GM19397 (cell line): Measurements from ENCODE around the gene LITAF.
A peak's percentile ranks its signal among the peaks of the same experiment; 100 is the strongest.

Experiments
- ATAC-seq: cut with Tn5 transposase; IDR thresholded peaks from one replicate; pipeline ENCODE4 v1.9.1; 2021; ENCODE audit warnings: mild to moderate bottlenecking, moderate library complexity; ENCODE audit not compliant: unreplicated experiment

LITAF gene

DNA sequence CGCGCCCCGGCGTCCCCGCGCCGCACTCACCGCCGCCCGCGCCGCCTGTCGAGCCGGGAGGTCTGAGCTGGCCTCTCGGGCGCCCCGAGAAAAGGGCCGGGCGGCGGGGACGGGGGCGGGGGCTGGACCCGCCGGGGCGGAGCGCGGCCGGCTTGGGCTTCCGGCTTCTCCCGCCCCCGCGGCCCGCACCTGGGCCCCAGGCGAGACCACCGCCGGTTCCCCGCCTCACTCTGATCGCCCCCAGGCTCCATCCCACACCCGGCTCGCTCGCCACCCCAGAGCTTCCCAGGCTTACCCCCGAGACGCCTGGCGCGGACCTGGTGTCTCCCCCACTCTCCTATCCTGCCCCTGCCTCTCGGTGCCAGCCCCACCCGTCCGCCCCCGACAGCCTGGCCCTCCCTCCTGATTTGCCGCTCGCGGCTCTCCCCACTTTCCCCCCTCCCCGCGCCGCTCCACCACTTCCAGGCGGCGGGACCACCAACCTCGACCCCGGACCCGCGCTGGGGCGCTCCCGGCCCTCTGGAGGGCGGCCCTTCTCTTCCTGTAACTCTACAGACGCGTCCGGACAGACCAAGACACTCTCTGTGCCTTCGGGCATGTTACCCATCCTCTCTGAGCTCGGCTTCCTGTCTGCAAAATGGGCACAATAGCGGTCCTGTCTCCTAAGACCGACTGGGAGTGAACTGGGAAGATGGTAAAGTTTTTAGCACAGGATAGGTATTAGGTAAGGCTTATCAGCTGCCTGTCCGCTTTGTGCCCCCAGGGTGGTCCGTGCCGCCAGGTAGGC lies at the start of gene LITAF:
Gene LITAF, minus strand, starts transcription at position 64 of the 787 bp plus-strand sequence. CDS start 30,189 bp downstream, outside the sequence.
- ATAC-seq, result peak; percentile 63

DNA sequence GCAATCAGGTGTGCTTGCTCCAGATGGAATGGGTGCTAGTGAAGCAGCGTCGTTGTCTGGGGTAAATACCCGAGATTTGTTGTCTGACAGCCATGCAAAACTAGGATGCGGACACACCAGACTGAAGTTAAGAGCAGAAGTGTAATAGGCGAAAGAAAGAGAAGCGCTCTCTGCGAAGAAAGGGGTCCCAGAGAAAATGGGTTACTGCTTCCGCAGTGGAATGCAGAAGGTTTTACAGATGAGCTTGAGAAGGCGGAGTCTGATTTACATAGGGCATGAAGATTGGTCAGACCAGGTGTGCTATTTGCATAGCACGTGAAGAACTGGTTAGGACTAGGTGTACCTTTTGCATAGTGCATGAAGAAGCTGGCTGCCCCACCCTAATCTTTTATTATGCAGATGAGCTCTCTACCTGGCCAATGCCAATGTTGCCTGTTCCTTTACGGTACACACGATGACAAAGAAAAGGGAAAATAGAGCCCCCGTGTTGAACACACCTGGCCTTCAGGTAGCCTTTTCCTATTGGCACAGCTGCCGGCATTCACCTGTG lies 49.5 kb upstream of the LITAF start:
- ATAC-seq, result no peak

DNA sequence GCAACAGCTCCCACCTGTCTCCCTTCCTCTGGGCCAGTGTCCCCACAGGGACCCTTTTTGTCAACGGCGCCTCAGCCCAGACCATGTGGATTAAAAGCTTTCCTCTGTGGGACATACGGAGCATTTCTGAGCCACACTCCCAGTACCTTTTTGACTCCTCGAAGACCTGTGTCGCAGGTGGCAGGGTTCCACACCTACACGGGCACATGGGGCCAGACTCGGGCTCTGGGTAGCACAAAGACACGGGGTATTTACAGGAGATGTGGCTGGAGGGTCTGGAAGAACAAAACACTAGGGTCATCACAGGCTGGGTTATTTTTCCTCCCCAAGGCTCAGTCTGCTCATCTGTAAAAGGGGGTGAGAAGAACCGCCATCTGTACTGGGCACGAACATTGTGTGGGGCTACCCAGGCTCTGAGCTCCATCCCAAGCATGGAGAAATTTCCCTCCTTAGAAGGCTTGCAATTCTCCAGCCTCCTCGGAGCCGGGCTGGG lies 49.0 kb upstream of the LITAF start:
- ATAC-seq, result no peak

DNA sequence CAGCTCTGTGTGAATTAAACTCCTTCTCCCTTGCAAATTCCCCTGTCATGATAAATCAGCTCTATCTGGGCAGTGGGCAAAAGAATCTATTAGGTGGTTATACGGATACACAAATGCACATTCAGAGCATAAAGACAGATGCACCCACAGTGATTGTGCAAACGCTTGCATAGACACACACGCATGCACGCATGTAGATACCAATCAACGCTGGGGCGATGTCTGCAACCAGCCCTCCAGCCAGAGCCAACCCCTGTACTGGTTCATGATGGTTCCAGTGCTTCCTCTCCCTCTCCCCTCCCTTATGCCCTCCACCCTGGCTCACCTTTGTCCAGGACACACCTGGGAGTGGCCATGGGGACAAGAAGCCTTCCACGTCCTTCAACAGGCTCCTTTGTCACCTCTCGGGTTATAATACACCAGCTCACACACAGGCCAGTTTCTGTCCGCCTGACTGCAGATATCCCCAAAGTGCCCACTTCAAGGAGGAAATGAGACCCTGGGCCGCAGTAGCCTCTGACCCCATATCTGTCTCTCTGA lies 48.5 kb upstream of the LITAF start:
- no peak for ATAC-seq

DNA sequence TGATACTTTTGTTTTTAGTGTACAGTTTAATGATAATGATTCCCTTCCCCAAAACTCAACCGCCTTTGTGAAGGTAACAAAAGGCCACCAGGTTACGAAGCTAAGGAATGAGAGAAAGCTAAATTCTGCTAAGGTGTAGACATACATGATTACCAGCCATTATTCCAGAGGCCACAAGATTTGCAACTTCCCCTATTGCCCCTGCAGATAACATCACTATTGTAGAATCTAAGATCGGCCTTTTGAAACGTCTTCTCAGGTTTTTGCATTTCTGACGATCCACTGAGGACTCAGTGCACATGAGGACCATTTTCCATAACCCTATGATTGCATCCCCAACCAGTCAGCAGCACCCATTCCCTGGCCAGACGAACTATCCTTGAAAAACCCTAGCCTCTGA lies 47.6 kb upstream of the LITAF start:
- ATAC-seq, result no peak

DNA sequence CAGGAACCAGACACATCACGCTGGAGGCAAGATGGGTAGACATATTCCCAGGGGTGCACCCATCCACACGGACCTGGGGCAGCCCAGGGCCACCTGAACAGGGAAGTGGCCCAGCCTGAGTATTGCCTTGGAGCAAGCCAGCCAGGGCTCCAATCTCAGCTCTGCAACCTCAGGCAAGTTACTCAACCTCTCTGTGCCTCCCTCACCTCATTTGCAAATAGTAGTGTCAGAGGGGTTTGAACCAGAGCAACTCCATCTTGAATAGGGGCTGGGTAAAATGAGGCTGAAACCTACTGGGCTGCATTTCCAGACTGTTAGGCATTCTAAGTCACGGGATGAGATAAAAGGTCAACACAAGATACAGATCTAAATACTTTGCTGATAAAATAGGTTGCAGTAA lies 46.4 kb upstream of the LITAF start:
- no peak for ATAC-seq

DNA sequence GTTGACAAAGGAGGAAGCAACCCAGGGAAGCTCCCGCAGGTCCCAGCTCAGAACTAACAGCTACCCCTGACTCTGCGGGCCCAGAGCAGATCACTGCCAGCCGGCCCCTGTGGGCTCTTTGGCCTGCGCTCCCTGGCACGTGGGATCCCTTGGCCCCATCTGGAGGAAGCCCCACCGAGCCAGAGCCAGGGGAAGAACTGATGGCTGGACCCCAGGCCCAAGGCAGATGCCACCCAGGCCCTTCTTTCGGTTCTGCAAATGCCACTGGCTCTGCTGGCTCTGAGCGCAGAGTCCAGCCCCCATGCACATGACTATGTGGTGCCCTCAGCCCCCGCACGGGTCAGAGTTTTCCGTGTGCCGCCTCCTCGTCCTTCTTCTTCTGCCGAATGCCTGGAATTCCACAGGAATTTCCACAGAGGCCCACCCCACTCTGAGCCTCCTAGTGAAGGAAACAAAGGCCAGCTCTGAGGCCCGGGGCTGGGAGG lies 45.8 kb upstream of the LITAF start:
- no peak for ATAC-seq

DNA sequence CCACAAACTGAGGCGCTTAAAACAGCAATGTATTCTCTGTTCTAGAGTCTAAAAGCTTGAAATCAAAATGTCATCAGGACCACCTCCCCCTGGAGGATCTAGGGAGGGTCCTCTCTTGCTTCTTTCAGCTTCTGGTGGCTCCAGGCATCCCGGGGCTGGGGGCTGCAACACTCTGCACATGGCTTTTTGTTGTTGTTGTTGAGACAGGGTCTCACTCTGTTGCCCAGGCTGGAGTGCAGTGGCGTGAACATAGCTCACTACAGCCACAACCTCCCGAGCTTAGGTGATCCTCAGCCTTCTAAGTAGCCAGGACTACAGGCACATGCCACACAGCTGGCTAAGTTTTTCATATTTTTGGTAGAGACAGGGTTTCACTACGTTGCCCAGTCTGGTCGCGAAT lies 44.5 kb upstream of the LITAF start:
- ATAC-seq, result no peak

DNA sequence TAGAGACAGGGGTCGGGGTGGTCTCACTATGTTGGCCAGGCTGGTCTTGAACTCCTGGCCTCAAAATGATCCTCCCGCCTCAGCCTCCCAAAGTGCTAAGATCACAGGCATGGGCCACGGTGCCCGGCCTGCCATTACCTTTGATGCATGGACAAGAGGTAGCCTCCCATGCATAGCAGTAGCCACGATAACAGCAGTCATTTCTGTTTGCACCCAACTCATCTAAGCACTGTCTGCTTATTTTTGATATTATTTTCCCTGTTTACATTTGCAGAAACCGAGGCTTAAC lies 44.0 kb upstream of the LITAF start:
- no peak for ATAC-seq

DNA sequence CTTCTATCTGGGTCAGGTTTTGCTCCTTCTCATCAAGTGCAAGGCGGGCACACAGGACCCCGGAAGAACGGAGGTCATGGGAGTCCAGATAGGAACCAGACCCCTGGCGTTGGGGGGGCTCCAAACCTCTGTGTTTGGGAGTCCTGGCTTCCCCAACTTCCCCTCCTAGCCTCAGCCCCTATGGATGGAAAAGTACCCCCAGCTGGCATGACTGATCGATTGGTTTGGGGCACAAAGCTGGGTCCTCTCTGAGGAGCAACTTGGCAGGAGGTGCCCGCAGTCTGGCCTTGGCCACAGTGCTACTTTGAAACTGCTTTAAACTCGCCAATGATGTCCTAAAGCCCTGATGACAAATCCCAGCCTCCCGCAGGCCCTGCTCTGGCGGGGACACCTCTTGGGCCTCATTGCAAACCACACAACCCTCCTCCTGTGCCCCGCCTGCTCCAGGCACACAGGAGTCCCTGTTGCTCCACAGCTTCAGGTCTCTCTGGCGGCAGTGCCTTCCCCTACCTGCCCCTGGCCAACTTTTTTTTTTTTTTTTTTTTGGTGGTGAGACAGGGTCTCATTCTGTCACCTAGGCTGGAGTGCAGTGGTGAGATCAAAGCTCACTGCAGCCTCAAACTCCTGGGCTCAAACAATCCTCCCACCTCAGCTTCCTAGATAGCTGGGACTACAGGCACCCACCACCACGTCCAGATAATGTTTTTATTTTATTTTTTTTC lies 43.5 kb upstream of the LITAF start:
- ATAC-seq, result no peak

DNA sequence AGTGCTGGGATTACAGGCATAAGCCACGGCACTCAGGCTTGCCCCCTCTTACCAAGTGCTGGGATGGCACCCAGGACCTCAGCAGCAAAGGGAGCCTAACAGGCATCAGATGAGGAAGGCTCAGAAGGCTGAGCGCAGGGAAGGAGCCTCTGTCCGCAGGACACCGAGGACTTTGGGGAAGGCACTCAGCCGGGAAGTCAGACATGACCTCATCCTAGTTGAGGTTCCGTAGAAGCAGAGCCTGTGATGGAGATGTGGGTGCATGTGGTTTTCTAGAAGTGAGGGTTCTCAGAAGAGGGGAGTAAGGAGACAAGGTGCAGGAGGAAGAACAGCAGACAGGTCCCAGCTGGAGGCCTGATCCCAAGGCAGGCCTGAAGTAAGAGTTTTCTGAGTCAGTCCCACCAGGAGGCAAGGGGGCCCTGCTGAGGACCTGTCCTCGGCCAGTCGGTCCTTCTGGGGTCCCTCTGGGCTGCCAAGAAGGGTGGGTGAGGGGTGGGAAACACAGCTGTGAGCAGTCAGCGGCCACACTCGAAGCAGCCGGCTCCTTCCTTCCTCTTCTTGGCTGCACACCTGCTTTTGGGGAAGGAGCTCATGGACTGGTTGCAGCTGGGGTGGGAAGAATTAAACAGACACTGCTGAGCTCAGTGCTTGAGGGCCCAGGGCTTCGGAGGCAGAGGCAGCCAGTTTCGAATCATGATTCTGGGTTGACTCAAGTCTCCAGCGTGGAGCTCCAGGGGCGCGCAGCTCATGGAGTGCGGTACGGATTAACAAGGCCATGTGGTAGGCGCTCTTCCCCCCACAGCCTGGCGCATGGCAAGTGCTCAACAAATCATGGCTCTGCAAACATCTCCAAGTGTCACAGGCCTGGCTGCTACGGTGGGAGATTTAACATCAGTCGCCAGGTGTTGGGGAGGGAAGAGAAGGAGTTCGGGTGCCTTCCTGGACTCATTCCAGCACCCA lies 42.6 kb upstream of the LITAF start:
- no peak for ATAC-seq

DNA sequence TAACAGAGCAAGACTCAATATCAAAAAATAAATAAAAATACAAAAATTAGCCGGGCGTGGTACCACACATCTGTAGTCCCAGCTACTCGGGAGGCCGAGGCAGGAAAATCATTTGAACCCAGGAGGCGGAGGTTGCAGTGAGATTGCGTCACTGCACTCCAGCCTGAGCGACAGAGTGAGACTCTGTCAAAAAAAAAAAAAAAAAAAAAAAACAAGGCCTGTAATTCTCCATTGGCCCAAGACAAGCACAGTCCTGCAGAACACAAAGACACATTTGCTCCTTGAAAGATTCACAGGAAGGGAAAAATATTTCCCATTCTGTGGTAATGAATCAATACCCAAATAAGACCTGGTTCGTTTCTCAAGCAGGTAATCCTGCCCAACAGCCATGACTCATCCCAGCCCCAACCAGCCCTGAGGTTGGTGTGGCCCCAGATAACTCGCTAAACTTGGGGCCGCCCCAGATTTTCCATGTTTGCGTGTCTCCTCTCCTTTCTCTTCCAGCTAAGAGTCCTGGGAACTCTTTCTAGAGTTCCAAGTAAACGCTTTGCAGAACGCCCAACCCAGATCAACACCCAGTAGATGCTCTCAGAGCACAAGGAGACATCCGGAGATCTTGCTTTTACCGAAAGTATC lies 41.2 kb upstream of the LITAF start:
- ATAC-seq, result no peak

DNA sequence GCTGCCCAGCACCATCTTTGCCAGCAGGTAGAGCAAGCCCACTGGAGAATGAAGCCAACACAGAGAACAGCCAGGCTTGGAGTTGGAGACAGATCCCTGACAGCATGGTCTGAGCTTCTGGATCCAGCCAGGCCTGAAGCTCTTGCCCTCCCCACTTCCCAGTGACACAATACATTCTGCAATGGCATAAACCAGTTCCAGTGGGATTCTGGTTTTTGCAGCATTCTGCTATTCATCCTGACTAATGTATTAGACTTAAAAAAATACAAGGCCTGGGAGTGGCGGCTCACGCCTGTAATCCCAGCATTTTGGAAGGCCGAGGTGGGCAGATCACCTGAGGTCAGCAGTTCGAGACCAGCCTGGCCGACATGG lies 40.6 kb upstream of the LITAF start:
- no peak for ATAC-seq

DNA sequence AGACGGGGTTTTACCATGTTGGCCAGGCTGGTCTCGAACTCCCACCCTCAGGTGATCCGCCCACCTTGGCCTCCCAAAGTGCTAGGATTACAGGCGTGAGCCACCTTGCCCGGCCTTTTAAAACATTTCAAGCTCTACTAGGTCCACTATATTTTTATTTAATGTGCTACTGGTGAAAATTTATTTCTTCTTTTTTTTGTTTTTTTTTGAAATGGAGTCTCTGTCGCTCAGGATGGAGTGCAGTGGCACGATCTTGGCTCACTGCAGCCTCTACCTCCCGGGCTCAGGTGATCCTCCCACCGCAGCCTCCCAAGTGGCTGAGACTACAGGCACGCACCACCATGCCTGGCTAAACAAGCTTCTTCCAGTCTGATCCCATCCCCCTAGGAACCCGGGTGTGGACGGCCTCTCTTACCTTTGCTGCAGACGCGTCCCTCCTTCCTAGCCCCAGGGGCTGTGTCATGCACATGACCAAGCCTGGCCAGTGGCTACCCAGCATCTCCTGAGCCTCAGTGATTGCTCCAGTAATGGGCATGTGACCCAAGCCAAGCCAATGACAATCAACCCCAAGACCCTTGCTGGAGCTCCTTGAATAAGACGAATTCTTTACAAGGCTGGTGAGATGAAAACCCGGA lies 40.1 kb upstream of the LITAF start:
- no peak for ATAC-seq

DNA sequence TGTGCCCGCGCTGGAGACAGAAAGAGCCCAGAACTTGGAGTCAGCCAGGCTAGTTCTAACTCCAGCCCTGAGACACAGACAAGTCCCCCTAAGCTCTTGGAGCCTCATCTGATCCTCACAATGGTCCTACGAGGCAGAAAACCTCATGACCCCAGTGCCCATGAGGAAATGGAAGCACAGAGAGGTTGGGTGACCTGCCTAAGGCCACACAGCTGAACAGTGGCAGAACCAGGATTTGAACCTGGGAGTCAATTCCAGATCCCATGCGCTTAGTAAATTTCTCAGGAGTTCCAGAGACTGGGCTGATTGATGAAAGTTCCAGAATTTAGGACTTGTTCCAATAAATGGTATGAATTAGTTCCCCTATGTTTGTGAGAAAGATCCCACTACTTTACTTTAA lies 39.0 kb upstream of the LITAF start:
- ATAC-seq, result no peak

DNA sequence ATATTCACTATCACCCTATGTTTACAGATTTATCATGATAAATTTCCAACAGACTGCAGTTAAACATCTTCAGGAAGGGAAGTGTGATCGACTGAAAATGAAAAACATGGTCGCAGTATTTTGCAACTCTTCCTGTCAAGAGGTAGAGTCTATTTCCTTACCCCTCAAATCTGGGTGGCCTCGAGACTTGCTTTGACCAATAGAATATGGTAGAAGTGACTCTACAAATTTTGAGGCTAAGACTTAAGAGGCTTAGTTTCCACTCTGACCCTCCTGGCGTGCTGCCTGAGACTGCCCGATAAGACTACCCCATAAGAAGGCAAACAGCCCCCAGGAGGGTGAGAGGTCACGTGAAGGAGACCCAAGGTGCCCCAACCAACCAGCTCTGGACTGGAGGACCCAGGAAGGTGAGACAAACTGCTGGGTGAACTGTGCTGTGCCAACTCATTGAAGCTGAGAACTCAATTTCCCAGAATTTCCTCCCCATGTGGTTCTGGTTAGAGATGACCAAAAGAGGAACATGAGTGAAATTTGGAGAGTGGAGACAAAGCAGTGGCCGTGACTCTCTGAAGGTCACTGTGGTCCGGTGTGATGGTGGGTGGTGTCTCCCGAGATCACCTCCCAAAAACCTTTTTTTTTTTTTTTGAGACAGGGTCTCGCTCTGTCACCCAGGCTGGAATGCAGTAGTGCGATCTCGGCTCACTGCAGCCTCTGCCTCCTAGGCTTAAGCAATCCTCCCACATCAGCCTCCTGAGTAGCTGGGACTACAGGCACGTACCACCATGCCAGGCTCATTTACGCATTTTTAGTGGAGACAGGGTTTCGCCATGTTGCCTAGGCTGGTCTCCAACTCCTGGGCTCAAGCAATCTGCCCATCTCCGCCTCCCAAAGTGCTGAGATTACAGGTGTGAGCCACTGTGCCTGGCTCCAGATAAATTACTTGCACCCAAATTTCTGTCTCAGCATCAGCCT lies 38.2 kb upstream of the LITAF start:
- no peak for ATAC-seq

DNA sequence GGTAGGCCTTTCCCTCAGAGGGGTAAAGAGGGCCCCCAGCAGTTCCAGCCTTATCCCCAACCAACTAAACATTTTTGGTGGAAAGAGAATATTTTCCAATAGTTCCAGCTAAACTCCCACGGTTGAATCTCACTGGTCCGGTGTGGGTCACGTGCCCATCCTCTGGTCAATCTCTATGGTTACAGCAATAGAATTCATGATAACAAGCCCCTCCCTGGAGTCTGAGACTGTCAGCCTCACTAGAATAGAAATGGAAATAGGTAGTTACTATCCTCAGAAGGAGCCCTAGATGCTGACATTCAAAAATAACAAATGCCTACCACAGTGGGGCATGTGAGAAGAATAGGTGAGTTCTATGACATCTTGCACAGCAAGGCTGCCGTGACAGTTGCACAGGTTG lies 37.5 kb upstream of the LITAF start:
- ATAC-seq, result no peak

DNA sequence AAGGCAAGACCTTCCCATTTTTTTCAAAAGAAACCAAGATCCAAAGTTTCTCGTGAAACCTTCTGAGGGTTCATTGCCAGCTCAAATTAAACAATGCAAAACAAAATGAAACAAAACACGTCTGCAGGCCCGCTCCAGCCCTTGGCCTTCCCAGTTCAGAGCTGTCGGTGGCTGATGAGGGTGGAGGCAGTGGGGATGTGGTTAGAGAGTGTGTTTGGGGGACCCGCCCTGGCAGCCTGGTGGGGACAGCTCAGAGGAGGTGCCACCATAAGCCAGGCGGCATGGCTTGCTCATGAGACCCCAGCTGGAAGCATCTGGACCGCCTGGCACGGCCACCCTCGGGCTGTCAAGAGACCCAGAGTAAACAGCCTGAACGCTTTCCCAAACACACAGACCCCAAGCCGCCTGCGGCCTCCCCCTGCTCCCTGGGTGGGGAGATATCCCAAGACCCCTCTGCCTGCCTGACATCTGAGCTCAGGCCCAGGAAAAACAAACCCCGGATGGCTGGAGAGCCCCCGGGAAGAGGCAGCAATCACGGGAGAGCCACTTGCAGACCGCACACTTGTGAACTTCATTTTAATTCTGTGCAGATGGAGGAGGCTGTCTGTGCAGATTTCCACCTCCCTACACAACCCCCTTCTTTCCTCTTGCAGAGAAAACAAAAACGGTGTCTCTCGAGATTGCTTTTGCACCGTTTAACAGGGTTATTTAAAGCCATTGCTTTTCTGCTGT lies 35.4 kb upstream of the LITAF start:
- peak; percentile 36 for ATAC-seq
